HCT116 (cell line): ENCODE measurements around the gene PRKG1. TPM values are rescaled to one million over a fixed set of nuclear protein-coding genes. Genes with fewer than 3 reads are reported as not detected.

Experiments
- ATAC-seq: fragments of 200-7000 bp; cut with Tn5 transposase; 2 replicates; pipeline ENCODE4 v1.9.1; 2020; ENCODE audit warnings: mild to moderate bottlenecking, moderate library complexity
- BruUV-seq: library from RNA; stranded (reverse); fragments of 400-500 nt; replicated peaks from 2 replicates; lab custom pipeline; 2021; lab: Mats Ljungman, UMichigan
- CTCF ChIA-PET: fragments of 300-600 bp; sonication (Branson Sonifier 250); formaldehyde crosslinking; loops from one replicate; lab custom pipeline; 2021; ENCODE audit warnings: antibody characterized with exemption; lab: Charles Lee
- POLR2A ChIA-PET: fragments of 300-600, 350-600 bp; sonication (Branson Sonifier 250); formaldehyde crosslinking; loops from one replicate; lab custom pipeline; 2021; ENCODE audit warnings: antibody characterized with exemption; lab: Charles Lee
- RAD21 ChIA-PET, 2 experiments: fragments of 300-600 bp; sonication (Branson Sonifier 250); formaldehyde crosslinking; loops; one replicate each; lab custom pipeline; 2023; ENCODE audit warnings: low total read pairs in 2 of 2; ENCODE audit not compliant: uncharacterized antibody in 2 of 2, unreplicated experiment in 2 of 2, low non-redundant PET in 1 of 2; lab: Charles Lee
- DNase-seq: peaks from one replicate; pipeline ENCODE4 v3.0.0-alpha.2; 2010; ENCODE audit warnings: low read depth, low spot score
- H2AFZ ChIP-seq: fragments of 200-600 bp; shearing (Covaris generic), sonication (generic); 2 replicates; pipeline ENCODE4 v1.6.1; 2017; ENCODE audit warnings: low read depth, mixed run types, mixed read lengths, antibody characterized with exemption, low read length; ENCODE audit not compliant: poor library complexity, severe bottlenecking
- H3K27ac ChIP-seq: 2 replicates; pipeline ENCODE4 v1.5.1; 2012; ENCODE audit warnings: low read depth, low read length
- H3K27me3 ChIP-seq: fragments of 200-600 bp; sonication (generic); 2 replicates; pipeline ENCODE4 v1.6.1; 2016; ENCODE audit warnings: mixed run types, low read length, mixed read lengths; ENCODE audit not compliant: insufficient read depth
- H3K36me3 ChIP-seq, 2 experiments: fragments of 200-500 bp in 1 of 2; fragments of 200-600 bp in 1 of 2; sonication (Bioruptor generic) in 1 of 2; sonication (generic) in 1 of 2; 2 replicates each; pipeline versions ENCODE4 v1.5.1 to v1.6.1; 2014 to 2016; ENCODE audit warnings: low read length in 2 of 2, inconsistent platforms in 1 of 2, mixed read lengths in 1 of 2, mixed run types in 1 of 2; ENCODE audit not compliant: insufficient read depth in 2 of 2, control insufficient read depth in 1 of 2
- H3K4me1 ChIP-seq, 2 experiments: fragments of 200-600 bp in 1 of 2; sonication (generic) in 1 of 2; 2 replicates each; pipeline versions ENCODE4 v1.5.1 to v1.6.1; 2012 to 2017; ENCODE audit warnings: low read length in 2 of 2, inconsistent platforms in 1 of 2, mild to moderate bottlenecking in 1 of 2, mixed read lengths in 1 of 2, mixed run types in 1 of 2, moderate library complexity in 1 of 2; ENCODE audit not compliant: insufficient read depth in 2 of 2, control insufficient read depth in 1 of 2
- H3K4me2 ChIP-seq: fragments of 200-600 bp; sonication (generic); 2 replicates; pipeline ENCODE4 v1.6.1; 2017; ENCODE audit warnings: mixed run types, low read length, mixed read lengths
- H3K4me3 ChIP-seq, 2 experiments: fragments of 200-600 bp in 1 of 2; sonication (generic) in 1 of 2; replicated peaks in 1 of 2; 2 replicates each; pipeline ENCODE4 v1.5.1; 2011 to 2016; ENCODE audit warnings: low read length in 2 of 2, control low read depth in 1 of 2, low read depth in 1 of 2, mild to moderate bottlenecking in 1 of 2, mixed read lengths in 1 of 2, mixed run types in 1 of 2
- H3K79me2 ChIP-seq: fragments of 200-600 bp; sonication (generic); 2 replicates; pipeline ENCODE4 v1.6.1; 2017; ENCODE audit warnings: mild to moderate bottlenecking, mixed run types, low read length, moderate library complexity, mixed read lengths; ENCODE audit not compliant: insufficient read depth
- H3K9ac ChIP-seq: fragments of 200-600 bp; sonication (generic); 2 replicates; pipeline ENCODE4 v1.6.1; 2016; ENCODE audit warnings: low read length, mixed read lengths
- H3K9me2 ChIP-seq: fragments of 200-600 bp; sonication (generic), shearing (Covaris generic); 2 replicates; pipeline ENCODE4 v1.6.1; 2017; ENCODE audit warnings: mixed run types, mild to moderate bottlenecking, moderate library complexity; ENCODE audit not compliant: insufficient read depth
- H3K9me3 ChIP-seq, 2 experiments: fragments of 200-500 bp in 1 of 2; fragments of 200-600 bp in 1 of 2; sonication (Bioruptor generic) in 1 of 2; sonication (generic) in 1 of 2; 2 replicates each; pipeline ENCODE4 v1.6.1; 2014 to 2017; ENCODE audit warnings: low read length in 2 of 2, mixed read lengths in 2 of 2, inconsistent platforms in 1 of 2, low read depth in 1 of 2, mild to moderate bottlenecking in 1 of 2, mixed run types in 1 of 2, moderate library complexity in 1 of 2; ENCODE audit not compliant: control insufficient read depth in 1 of 2, insufficient read depth in 1 of 2
- H4K20me1 ChIP-seq: fragments of 200-600 bp; sonication (generic), shearing (Covaris generic); 2 replicates; pipeline ENCODE4 v1.6.1; 2017; ENCODE audit warnings: mixed run types, mild to moderate bottlenecking, moderate library complexity; ENCODE audit not compliant: insufficient read depth
- CEBPB ChIP-seq: IDR thresholded peaks from 2 replicates; pipeline ENCODE4 v1.6.1; 2012; ENCODE audit warnings: low read depth
- EZH2 ChIP-seq: fragments of 200-600 bp; sonication (generic); IDR thresholded peaks from 2 replicates; pipeline ENCODE4 v1.6.1; 2017; ENCODE audit warnings: antibody characterized with exemption, mixed run types
- RAD21 ChIP-seq: IDR thresholded peaks from 2 replicates; pipeline ENCODE4 v1.6.1; 2012; ENCODE audit warnings: low read depth, mild to moderate bottlenecking
- SP1 ChIP-seq: IDR thresholded peaks from 2 replicates; pipeline ENCODE4 v1.6.1; 2012; ENCODE audit warnings: low read depth
- TCF7L2 ChIP-seq: IDR thresholded peaks from 2 replicates; pipeline ENCODE4 v1.7.0; 2011; ENCODE audit warnings: borderline replicate concordance, inconsistent platforms; ENCODE audit not compliant: insufficient read depth, insufficient read length; ENCODE audit errors: extremely low read depth
- YY1 ChIP-seq: IDR thresholded peaks from 2 replicates; pipeline ENCODE4 v1.6.1; 2011; ENCODE audit warnings: low read length, low read depth, moderate library complexity, mild to moderate bottlenecking; ENCODE audit not compliant: insufficient replicate concordance; ENCODE audit errors: extremely low read depth
- ZFX ChIP-seq: fragments of 450-650 bp; IDR thresholded peaks from 2 replicates; pipeline ENCODE4 v1.6.1; 2017
- intact Hi-C: fragments of 100-400 bp; cut with micrococcal nuclease; formaldehyde crosslinking; loops from 2 replicates; pipeline ENCODE4 v1.10.0; 2022
- total RNA-seq: library from RNA; stranded (reverse); gene quantifications from one replicate; pipeline ENCODE4 v1.2.1, GENCODE V29; 2021; ENCODE audit not compliant: unreplicated experiment
- TF ChIP-seq, protein P1 (sequence below): IDR thresholded peaks from 2 replicates; pipeline ENCODE4 v1.6.1; 2011; ENCODE audit warnings: mild to moderate bottlenecking, low read length, moderate library complexity; ENCODE audit not compliant: insufficient replicate concordance; ENCODE audit errors: extremely low read depth
- TF ChIP-seq, protein P2 (sequence below): IDR thresholded peaks from 2 replicates; pipeline ENCODE4 v1.6.1; 2012; ENCODE audit warnings: low read depth
- TF ChIP-seq, protein P3 (sequence below): IDR thresholded peaks from 2 replicates; pipeline ENCODE4 v1.6.1; 2012
- TF ChIP-seq, protein P4 (sequence below), 3 experiments: fragments of 200-600 bp in 1 of 3; sonication (generic) in 1 of 3; IDR thresholded peaks in 2 of 3; conservative IDR thresholded peaks in 1 of 3; 2 replicates each; pipeline ENCODE4 v1.5.1; 2012 to 2017; ENCODE audit warnings: low read depth in 2 of 3, low read length in 2 of 3, antibody characterized with exemption in 1 of 3, borderline replicate concordance in 1 of 3, control low read depth in 1 of 3, mild to moderate bottlenecking in 1 of 3, mixed read lengths in 1 of 3, mixed run types in 1 of 3, moderate library complexity in 1 of 3; ENCODE audit not compliant: insufficient read depth in 1 of 3

Gene PRKG1
- total RNA-seq, 1 experiment from 2014 or later, result 1.4 TPM

DNA sequence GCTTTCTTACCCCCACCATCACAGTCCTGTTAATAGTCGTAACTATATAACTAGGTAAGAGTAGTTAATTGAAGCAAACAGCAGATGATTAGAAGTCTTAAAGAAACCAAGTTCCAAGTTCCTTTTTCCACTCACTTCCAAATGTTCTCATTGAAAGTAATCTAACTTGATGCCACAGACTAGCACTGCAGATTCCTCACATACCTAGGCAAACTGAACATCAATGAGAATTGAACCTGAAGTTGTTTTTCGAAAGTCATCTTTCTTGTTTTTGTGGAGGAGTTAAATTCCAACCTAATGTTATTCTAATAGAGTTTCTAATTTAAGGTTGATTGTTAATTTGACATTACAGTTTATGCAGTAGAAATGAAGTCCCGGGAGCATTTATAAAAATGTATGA lies 5.5 kb downstream of the PRKG1 start:
- RAD21 ChIA-PET, result no interaction called here
- POLR2A ChIA-PET, result interaction anchor here (0.5 kb wide), 1 partner anchor 34 kb away, joined by 3 read pairs; no protein-coding TSS in a partner anchor
- CTCF ChIA-PET, result no interaction called here
- Histone ChIP-seq H3K9me2 (no peaks in the 10 kb centered on the region), H3K4me2 (no peak overlapping the region), H3K9me3 (no peaks in the 10 kb centered on the region), H4K20me1 (no peaks in the 10 kb centered on the region), H3K4me1 (no peaks in the 10 kb centered on the region), H3K9ac (no peak overlapping the region), H3K79me2 (no peaks in the 10 kb centered on the region), H3K4me3 (no peak overlapping the region), H3K27me3 (peaks cover 34% of the 10 kb centered on the region), H3K27ac (no peak overlapping the region), H3K36me3 (no peaks in the 10 kb centered on the region), H2AFZ (no peak overlapping the region)
- intact Hi-C loops, result no loop called here
- TF ChIP-seq, protein P1, sequence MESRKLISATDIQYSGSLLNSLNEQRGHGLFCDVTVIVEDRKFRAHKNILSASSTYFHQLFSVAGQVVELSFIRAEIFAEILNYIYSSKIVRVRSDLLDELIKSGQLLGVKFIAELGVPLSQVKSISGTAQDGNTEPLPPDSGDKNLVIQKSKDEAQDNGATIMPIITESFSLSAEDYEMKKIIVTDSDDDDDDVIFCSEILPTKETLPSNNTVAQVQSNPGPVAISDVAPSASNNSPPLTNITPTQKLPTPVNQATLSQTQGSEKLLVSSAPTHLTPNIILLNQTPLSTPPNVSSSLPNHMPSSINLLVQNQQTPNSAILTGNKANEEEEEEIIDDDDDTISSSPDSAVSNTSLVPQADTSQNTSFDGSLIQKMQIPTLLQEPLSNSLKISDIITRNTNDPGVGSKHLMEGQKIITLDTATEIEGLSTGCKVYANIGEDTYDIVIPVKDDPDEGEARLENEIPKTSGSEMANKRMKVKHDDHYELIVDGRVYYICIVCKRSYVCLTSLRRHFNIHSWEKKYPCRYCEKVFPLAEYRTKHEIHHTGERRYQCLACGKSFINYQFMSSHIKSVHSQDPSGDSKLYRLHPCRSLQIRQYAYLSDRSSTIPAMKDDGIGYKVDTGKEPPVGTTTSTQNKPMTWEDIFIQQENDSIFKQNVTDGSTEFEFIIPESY, result no peak
- TF ChIP-seq TCF7L2, result no peak
- no peak for TF ChIP-seq ZFX
- TF ChIP-seq EZH2, result no peak
- TF ChIP-seq, protein P2, sequence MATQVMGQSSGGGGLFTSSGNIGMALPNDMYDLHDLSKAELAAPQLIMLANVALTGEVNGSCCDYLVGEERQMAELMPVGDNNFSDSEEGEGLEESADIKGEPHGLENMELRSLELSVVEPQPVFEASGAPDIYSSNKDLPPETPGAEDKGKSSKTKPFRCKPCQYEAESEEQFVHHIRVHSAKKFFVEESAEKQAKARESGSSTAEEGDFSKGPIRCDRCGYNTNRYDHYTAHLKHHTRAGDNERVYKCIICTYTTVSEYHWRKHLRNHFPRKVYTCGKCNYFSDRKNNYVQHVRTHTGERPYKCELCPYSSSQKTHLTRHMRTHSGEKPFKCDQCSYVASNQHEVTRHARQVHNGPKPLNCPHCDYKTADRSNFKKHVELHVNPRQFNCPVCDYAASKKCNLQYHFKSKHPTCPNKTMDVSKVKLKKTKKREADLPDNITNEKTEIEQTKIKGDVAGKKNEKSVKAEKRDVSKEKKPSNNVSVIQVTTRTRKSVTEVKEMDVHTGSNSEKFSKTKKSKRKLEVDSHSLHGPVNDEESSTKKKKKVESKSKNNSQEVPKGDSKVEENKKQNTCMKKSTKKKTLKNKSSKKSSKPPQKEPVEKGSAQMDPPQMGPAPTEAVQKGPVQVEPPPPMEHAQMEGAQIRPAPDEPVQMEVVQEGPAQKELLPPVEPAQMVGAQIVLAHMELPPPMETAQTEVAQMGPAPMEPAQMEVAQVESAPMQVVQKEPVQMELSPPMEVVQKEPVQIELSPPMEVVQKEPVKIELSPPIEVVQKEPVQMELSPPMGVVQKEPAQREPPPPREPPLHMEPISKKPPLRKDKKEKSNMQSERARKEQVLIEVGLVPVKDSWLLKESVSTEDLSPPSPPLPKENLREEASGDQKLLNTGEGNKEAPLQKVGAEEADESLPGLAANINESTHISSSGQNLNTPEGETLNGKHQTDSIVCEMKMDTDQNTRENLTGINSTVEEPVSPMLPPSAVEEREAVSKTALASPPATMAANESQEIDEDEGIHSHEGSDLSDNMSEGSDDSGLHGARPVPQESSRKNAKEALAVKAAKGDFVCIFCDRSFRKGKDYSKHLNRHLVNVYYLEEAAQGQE, result no peak
- TF ChIP-seq SP1, result no peak
- TF ChIP-seq YY1, result no peak
- TF ChIP-seq, protein P3, sequence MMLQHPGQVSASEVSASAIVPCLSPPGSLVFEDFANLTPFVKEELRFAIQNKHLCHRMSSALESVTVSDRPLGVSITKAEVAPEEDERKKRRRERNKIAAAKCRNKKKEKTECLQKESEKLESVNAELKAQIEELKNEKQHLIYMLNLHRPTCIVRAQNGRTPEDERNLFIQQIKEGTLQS, result no peak
- TF ChIP-seq, protein P4, sequence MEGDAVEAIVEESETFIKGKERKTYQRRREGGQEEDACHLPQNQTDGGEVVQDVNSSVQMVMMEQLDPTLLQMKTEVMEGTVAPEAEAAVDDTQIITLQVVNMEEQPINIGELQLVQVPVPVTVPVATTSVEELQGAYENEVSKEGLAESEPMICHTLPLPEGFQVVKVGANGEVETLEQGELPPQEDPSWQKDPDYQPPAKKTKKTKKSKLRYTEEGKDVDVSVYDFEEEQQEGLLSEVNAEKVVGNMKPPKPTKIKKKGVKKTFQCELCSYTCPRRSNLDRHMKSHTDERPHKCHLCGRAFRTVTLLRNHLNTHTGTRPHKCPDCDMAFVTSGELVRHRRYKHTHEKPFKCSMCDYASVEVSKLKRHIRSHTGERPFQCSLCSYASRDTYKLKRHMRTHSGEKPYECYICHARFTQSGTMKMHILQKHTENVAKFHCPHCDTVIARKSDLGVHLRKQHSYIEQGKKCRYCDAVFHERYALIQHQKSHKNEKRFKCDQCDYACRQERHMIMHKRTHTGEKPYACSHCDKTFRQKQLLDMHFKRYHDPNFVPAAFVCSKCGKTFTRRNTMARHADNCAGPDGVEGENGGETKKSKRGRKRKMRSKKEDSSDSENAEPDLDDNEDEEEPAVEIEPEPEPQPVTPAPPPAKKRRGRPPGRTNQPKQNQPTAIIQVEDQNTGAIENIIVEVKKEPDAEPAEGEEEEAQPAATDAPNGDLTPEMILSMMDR (IDR thresholded peaks at IDR 0.05 in 2 of 3, conservative IDR thresholded peaks at IDR 0.05 in 1 of 3; ENCODE audit: borderline replicate concordance in 1 of 3, insufficient read depth in 1 of 3, low read depth in 2 of 3, low read length in 2 of 3), result no peak
- no peak for TF ChIP-seq RAD21
- no peak for TF ChIP-seq CEBPB
- ATAC-seq (no peak), DNase-seq (no peak)
- BruUV-seq, result no TSS peak
